Esophagus muscularis mucosa (tissue), 4 donors: Measurements from ENCODE around the gene CMTM4.

Experiments
- CTCF ChIP-seq, 3 experiments: fragments of 200-600 bp in 2 of 3; fragments of 450-650 bp in 1 of 3; sonication (generic) in 2 of 3; IDR thresholded peaks; one replicate each; pipeline ENCODE4 v1.5.1; 2017 to 2019; ENCODE audit warnings: antibody characterized with exemption in 3 of 3, mild to moderate bottlenecking in 2 of 3, moderate library complexity in 1 of 3
- EP300 ChIP-seq: sonication (generic); formaldehyde crosslinking; IDR thresholded peaks from one replicate; pipeline ENCODE4 v1.6.1; 2017; ENCODE audit warnings: antibody characterized with exemption
- POLR2AphosphoS5 ChIP-seq, 2 donors: sonication (generic); formaldehyde crosslinking; IDR thresholded peaks; one replicate each; pipeline ENCODE4 v1.6.1; 2017; ENCODE audit warnings: antibody characterized with exemption in 2 of 2

DNA sequence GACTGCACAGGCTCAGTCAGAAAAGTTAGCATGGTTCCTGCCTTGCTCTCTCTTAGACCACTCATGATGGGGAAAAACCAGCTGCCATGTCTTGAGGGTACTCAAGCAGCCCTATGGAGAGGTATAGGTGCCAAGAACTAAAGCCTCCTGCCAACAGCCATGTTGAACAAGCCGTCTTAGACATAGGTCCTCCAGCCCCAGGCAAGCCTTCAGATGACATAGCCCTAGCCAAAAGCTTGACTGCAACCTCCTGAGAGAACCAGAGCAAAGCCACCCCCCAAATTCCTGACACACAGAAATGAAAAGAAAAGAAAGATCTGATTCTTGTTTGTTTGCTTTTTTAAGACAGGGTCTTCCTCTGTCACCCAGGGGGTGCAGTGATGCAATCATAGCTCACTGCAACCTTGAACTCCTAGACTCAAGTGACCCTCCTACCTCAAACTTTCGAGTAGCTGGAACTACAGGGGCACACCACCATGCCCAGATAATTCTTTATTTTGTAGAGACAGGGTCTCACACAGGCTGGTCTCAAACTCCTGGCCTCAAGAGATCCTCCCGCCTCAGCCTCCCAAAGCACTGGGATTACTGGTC, 55.7 kb downstream of the CMTM4 start:
- TF ChIP-seq CTCF (IDR thresholded peaks at IDR 0.05), result no peak
- TF ChIP-seq POLR2AphosphoS5 (IDR thresholded peaks at IDR 0.05), result no peak
- no peak for TF ChIP-seq EP300
